HG02571 (cell line): ENCODE results near the gene SORD.

ENCODE experiments used
- ATAC-seq: cut with Tn5 transposase; IDR thresholded peaks from one replicate; pipeline ENCODE4 v1.9.1; 2021; ENCODE audit warnings: mild to moderate bottlenecking, moderate library complexity; ENCODE audit not compliant: unreplicated experiment

SORD gene

GRCh38 chr15:45114751-45115085 is 91.7 kb downstream of the SORD start:
- ATAC-seq: no peak

- no peak for ATAC-seq
Measured at GRCh38 chr15:45115312-45115820, 92.4 kb downstream of the SORD start.

- no peak for ATAC-seq
Measured at GRCh38 chr15:45116006-45116481, 93.0 kb downstream of the SORD start.

GRCh38 chr15:45116482-45117307 is 93.7 kb downstream of the SORD start:
- ATAC-seq: no peak

GRCh38 chr15:45117308-45118130 is 94.5 kb downstream of the SORD start:
- no peak for ATAC-seq

- peak; percentile 85 for ATAC-seq
Measured at GRCh38 chr15:45118131-45118588, 95.2 kb downstream of the SORD start.

- no peak for ATAC-seq
Measured at GRCh38 chr15:45118996-45119395, 96.0 kb downstream of the SORD start.

GRCh38 chr15:45120081-45120972 is 97.3 kb downstream of the SORD start:
- no peak for ATAC-seq

GRCh38 chr15:45121020-45121419 is 98.0 kb downstream of the SORD start:
- ATAC-seq: no peak

- ATAC-seq: no peak
Measured at GRCh38 chr15:45121706-45122417, 98.9 kb downstream of the SORD start.

- ATAC-seq: no peak
Measured at GRCh38 chr15:45122719-45123118, 99.7 kb downstream of the SORD start.

GRCh38 chr15:45123397-45123796 is 100.4 kb downstream of the SORD start:
- ATAC-seq: no peak

- no peak for ATAC-seq
Measured at GRCh38 chr15:45126535-45127158, 103.7 kb downstream of the SORD start.
